22Rv1 (cell line): ENCODE measurements around the gene IQGAP2.

Experiments
- ZFX ChIP-seq: fragments of 450-650 bp; IDR thresholded peaks from 2 replicates; pipeline ENCODE4 v1.6.1; 2017; ENCODE audit warnings: antibody characterized with exemption, borderline replicate concordance
- TF ChIP-seq, protein P1 (sequence below): fragments of 450-650 bp; IDR thresholded peaks from 2 replicates; pipeline ENCODE4 v1.5.1; 2017; ENCODE audit warnings: mild to moderate bottlenecking

DNA sequence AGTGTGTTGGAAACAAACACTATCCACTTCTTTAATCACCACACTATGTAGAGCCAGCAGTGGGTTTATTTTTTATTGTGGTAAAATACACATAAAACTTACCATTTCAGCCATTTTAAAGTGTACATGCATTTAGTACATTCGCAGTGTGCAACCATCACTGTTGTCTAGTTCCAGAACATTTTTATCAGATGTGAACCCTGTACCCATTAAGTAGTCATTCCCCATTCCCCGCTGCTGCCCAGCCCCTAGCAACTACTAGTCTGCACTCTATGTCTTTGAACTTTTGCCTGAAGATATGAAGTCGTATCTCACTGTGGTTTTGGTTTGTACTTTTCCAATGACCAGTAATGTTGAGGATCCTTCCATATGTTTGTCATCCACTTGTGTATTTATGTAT, 282.6 kb downstream of the IQGAP2 start:
- TF ChIP-seq, protein P1, sequence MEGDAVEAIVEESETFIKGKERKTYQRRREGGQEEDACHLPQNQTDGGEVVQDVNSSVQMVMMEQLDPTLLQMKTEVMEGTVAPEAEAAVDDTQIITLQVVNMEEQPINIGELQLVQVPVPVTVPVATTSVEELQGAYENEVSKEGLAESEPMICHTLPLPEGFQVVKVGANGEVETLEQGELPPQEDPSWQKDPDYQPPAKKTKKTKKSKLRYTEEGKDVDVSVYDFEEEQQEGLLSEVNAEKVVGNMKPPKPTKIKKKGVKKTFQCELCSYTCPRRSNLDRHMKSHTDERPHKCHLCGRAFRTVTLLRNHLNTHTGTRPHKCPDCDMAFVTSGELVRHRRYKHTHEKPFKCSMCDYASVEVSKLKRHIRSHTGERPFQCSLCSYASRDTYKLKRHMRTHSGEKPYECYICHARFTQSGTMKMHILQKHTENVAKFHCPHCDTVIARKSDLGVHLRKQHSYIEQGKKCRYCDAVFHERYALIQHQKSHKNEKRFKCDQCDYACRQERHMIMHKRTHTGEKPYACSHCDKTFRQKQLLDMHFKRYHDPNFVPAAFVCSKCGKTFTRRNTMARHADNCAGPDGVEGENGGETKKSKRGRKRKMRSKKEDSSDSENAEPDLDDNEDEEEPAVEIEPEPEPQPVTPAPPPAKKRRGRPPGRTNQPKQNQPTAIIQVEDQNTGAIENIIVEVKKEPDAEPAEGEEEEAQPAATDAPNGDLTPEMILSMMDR: no peak
- TF ChIP-seq ZFX: no peak
